Gastrocnemius medialis (tissue), 4 donors: ENCODE measurements around the gene TEX19. TPM values are rescaled to one million over a fixed set of nuclear protein-coding genes. Genes with fewer than 3 reads are reported as not detected.
A peak's percentile ranks its signal among the peaks of the same experiment; 100 is the strongest.

Source experiments
- ATAC-seq, 2 donors: fragments of 150-250 bp; one replicate each; pipeline ENCODE4 v1.9.1; 2016
- DNase-seq, 2 donors: peaks; one replicate each; pipeline ENCODE4 v3.0.0-alpha.2; 2019
- H3K27ac ChIP-seq, 4 donors: fragments of 200-600 bp; sonication (generic); 1 replicate in 1 of 4; 2 replicates in 3 of 4; pipeline ENCODE4 v1.5.1; 2016 to 2018; ENCODE audit warnings: mild to moderate bottlenecking in 2 of 4, moderate library complexity in 1 of 4
- H3K27me3 ChIP-seq, 3 donors: fragments of 200-600 bp; sonication (generic) in 2 of 3; 1 replicate in 1 of 3; 2 replicates in 2 of 3; pipeline versions ENCODE4 v1.5.1 to v1.6.0; 2016 to 2019; ENCODE audit warnings: mild to moderate bottlenecking in 1 of 3, moderate library complexity in 1 of 3
- H3K36me3 ChIP-seq, 2 donors: fragments of 200-600 bp; sonication (generic) in 1 of 2; one replicate each; pipeline ENCODE4 v1.5.1; 2017 to 2018
- H3K4me1 ChIP-seq, 2 donors: fragments of 200-600 bp; sonication (generic) in 1 of 2; one replicate each; pipeline ENCODE4 v1.5.1; 2016 to 2017; ENCODE audit warnings: mild to moderate bottlenecking in 2 of 2
- H3K4me3 ChIP-seq, 4 donors: fragments of 200-600 bp; sonication (generic) in 3 of 4; 1 replicate in 1 of 4; 2 replicates in 3 of 4; pipeline ENCODE4 v1.5.1; 2016 to 2019; ENCODE audit warnings: mild to moderate bottlenecking in 2 of 4
- H3K9me3 ChIP-seq, 3 donors: fragments of 200-600 bp; sonication (generic) in 2 of 3; 1 replicate in 1 of 3; 2 replicates in 2 of 3; pipeline ENCODE4 v1.5.1; 2016 to 2019
- POLR2A ChIP-seq, 2 donors: fragments of 450-650 bp; IDR thresholded peaks; one replicate each; pipeline ENCODE4 v1.6.1; 2017; ENCODE audit warnings: antibody characterized with exemption in 2 of 2, mild to moderate bottlenecking in 2 of 2, moderate library complexity in 2 of 2
- in situ Hi-C, 4 donors: fragments of 200-750 bp; cut with MboI; loops; one replicate each; pipeline versions ENCODE4 v1.15.0 to v1.8.0; 2017; ENCODE audit warnings: low sequenced_read_pairs in 4 of 4
- intact Hi-C: fragments of 100-400 bp; cut with DNase I; formaldehyde crosslinking; loops from one replicate; pipeline ENCODE4 v1.15.1; 2023; ENCODE audit warnings: low total_unique reads
- total RNA-seq, 4 donors: library from RNA; depleted of rRNA; stranded (reverse); fragments of >200 nt; gene quantifications; one replicate each; pipeline versions ENCODE4 v1.1.0 to v1.2.3, GENCODE V29; 2016
- TF ChIP-seq, protein P1 (sequence below), 5 experiments: fragments of 450-650 bp in 3 of 5; fragments of 200-600 bp in 2 of 5; sonication (generic) in 2 of 5; IDR thresholded peaks in 4 of 5; conservative IDR thresholded peaks in 1 of 5; 1 replicate in 4 of 5; 2 replicates in 1 of 5; pipeline ENCODE4 v1.5.1; 2016 to 2019; ENCODE audit warnings: antibody characterized with exemption in 5 of 5, mild to moderate bottlenecking in 3 of 5, moderate library complexity in 3 of 5

The TEX19 gene
- total RNA-seq, 4 donors from 2014 or later = 0.40 TPM; not detected in 3

DNA sequence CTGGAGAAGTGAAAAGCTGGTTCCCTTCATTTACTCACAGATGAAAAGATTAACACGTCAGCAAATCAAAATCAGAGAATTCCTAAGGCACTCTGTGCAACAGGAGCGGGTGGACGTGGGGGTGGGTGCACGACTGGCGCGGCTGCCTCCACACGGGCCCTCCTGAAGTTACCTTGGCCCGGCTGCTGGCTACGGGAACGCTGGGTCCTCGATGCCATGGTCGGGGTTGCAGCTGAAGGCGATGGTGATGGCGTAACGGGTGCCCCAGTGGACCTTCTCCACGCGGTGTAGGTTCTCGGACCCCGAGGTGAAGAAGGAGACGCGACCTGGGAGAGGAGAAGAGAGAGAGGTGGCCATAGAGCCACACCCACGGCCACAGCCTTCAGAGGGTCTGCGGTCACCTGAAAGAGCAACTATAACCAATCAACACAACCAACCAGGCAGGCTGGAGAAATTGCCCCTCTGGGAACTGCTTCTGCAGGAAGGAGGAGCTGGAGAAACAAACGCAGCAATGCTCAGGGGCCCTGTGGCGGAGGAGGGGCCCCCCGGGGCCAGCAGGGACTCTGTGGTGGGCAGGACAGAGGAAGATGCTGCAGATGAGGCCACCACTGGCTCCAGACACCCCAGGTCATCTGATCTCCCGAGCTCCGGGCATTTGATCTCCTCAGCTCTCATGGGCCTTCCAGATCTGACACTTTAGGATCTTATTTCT is 33.3 kb downstream of the TEX19 start:
- Histone ChIP-seq H3K36me3 (peaks cover 0 to 17% of the 10 kb centered on the region in 2 donors), H3K4me3 (no peak overlapping the region), H3K27ac (no peak overlapping the region), H3K9me3 (no peaks in the 10 kb centered on the region), H3K4me1 (no peaks in the 10 kb centered on the region), H3K27me3 (no peaks in the 10 kb centered on the region)
- TF ChIP-seq, protein P1, sequence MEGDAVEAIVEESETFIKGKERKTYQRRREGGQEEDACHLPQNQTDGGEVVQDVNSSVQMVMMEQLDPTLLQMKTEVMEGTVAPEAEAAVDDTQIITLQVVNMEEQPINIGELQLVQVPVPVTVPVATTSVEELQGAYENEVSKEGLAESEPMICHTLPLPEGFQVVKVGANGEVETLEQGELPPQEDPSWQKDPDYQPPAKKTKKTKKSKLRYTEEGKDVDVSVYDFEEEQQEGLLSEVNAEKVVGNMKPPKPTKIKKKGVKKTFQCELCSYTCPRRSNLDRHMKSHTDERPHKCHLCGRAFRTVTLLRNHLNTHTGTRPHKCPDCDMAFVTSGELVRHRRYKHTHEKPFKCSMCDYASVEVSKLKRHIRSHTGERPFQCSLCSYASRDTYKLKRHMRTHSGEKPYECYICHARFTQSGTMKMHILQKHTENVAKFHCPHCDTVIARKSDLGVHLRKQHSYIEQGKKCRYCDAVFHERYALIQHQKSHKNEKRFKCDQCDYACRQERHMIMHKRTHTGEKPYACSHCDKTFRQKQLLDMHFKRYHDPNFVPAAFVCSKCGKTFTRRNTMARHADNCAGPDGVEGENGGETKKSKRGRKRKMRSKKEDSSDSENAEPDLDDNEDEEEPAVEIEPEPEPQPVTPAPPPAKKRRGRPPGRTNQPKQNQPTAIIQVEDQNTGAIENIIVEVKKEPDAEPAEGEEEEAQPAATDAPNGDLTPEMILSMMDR (IDR thresholded peaks at IDR 0.05 in 4 of 5, conservative IDR thresholded peaks at IDR 0.05 in 1 of 5) = no peak
- no peak for TF ChIP-seq POLR2A (IDR thresholded peaks at IDR 0.05)
- intact Hi-C loops (no loop called here), in situ Hi-C loops (no loop called here)
- ATAC-seq (no peak), DNase-seq (no peak)

DNA sequence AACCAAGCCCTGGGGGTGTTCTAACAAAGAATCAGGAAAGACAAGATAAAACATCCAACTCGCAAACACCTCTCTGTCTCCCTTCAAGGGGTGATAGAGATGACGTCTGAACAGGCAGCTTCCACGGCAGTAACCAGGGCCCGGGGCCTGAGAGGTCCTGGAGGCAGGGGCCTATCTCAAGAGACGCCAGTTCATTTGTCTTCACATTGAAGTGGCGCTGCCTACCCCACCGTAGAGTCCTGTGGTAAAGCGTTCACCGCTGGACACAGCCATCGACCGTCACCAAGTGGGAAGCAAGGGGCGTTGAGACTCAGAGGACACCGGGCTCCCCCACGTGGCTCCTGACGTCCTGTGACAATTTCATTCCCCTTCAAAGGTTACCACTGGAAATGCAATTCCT is 33.9 kb downstream of the TEX19 start:
- Histone ChIP-seq H3K4me3 (no peak overlapping the region), H3K4me1 (no peaks in the 10 kb centered on the region), H3K9me3 (no peaks in the 10 kb centered on the region), H3K27ac (no peak overlapping the region), H3K36me3 (peaks cover 0 to 17% of the 10 kb centered on the region in 2 donors), H3K27me3 (no peaks in the 10 kb centered on the region)
- DNase-seq (no peak), ATAC-seq (no peak)
- TF ChIP-seq, protein P1 (IDR thresholded peaks at IDR 0.05 in 4 of 5, conservative IDR thresholded peaks at IDR 0.05 in 1 of 5) = no peak
- TF ChIP-seq POLR2A (IDR thresholded peaks at IDR 0.05) = no peak
- intact Hi-C loops (no loop called here), in situ Hi-C loops (no loop called here)

DNA sequence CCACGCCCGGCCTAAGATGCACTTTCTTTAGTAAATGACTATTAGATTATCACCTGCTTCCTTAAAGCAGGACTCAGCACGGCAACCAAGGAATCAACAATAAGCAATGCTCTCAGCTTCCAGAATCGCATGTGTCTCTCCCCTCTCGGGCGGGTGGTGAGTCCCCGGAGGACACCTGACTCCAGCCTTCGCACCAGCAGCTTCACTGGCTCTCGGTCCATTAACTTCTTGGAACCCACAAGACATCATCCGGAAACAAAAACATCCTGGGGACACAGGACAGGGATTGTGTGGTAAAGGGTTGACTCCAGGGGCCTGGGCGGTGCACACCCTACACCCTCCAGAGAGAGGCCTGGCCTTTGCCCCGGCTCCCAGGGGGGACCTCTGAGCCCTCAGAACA is 35.2 kb downstream of the TEX19 start:
- TF ChIP-seq POLR2A (IDR thresholded peaks at IDR 0.05) = no peak
- TF ChIP-seq, protein P1 (IDR thresholded peaks at IDR 0.05 in 4 of 5, conservative IDR thresholded peaks at IDR 0.05 in 1 of 5) = no peak
- H3K9me3 ChIP-seq = no peaks in the 10 kb centered on the region
- H3K27ac ChIP-seq = no peak overlapping the region
- no peak overlapping the region for H3K4me3 ChIP-seq
- H3K4me1 ChIP-seq = peaks cover 3 to 7% of the 10 kb centered on the region in 2 donors
- peaks cover 0 to 17% of the 10 kb centered on the region in 2 donors for H3K36me3 ChIP-seq
- ATAC-seq (no peak), DNase-seq (no peak)
- H3K27me3 ChIP-seq = no peaks in the 10 kb centered on the region
- intact Hi-C loops = no loop called here
- in situ Hi-C loops = no loop called here

DNA sequence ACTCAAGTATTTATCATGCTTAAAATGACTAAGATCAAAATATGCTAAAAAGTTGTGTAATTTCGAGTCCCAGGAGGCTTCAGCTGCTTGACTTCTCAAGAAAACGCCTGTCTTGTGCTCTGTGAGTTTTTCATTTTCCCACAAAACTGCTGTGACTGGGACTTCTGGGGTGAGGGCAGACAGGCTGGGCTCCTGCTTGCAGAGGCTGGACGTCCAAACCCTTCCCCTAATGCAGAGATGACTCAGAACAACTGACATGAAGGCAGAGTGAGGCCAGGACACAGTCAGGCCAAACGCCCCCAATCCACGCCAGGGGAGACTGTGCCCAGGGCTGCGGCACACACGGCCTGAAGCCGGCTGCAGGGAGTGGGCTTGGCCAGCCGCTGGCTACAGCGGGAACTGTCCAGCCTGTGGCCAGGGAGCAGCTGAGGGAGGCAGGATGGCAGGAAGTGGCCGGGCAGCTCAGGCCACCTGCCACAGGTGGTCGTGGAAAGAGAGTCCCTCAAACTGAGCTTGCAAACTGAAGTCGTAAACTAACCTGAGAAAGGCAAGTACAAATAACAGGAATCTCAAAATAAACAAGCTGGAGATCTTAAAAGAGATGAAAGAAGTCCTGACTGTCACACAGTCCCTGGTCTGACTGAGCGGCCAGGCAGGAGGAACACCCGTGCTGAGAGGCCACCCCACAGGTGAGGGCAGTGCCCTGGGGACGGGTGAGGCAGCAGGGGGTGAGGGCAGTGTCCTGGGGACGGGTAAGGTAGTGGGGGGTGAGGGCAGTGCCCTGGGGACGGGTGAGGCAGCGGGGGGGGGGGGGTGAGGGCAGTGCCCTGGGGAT is 37.8 kb downstream of the TEX19 start:
- peaks cover 0 to 13% of the 10 kb centered on the region in 2 donors for H3K36me3 ChIP-seq
- peak in 1 of 2 donors; percentile 32 for ATAC-seq

More for the DNA sequence above, 37.8 kb downstream of the TEX19 start:
- intact Hi-C loops = no loop called here
- H3K4me1 ChIP-seq = peaks cover 17 to 22% of the 10 kb centered on the region in 2 donors
- H3K4me3 ChIP-seq = no peak overlapping the region
- DNase-seq = no peak
- in situ Hi-C loops = no loop called here
- TF ChIP-seq, protein P1 (IDR thresholded peaks at IDR 0.05 in 4 of 5, conservative IDR thresholded peaks at IDR 0.05 in 1 of 5) = no peak
- no peak for TF ChIP-seq POLR2A (IDR thresholded peaks at IDR 0.05)
- no peaks in the 10 kb centered on the region for H3K9me3 ChIP-seq
- H3K27me3 ChIP-seq = no peaks in the 10 kb centered on the region
- peak overlapping the region in 3 of 4 donors; percentile 23 to 27 (median 24) for H3K27ac ChIP-seq
